ENCODE results near the gene NT5C1A. TPM values are rescaled to one million over a fixed set of nuclear protein-coding genes. Genes with fewer than 3 reads are reported as not detected.

Gene NT5C1A
- polyA plus RNA-seq, 2 of the 4 experiments (the other 2 are of a cell fraction) = not detected

DNA sequence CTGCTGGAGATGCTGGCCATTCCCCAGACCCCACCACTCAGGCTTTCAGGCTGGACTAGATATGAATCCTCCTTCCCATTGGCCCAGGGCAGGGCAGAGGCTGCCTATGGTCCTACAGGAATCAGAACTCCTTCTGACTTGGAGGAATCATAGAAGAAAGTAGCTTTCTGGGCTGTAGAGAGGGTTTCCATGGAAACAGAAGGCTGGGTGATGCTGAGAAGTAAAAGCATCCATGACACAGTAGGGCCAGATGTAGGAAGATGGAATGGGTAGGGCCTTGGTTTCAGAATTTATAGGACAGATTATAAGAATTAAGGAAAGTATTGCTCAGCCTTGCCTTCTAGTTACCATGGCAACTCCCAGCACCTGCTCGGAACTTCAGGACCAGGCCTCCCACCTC lies 9.0 kb downstream of the NT5C1A start:
- no peak for FAIRE-seq
- Histone ChIP-seq H3K4me1 (no peaks in the 10 kb centered on the region), H3K4me3 (no peak overlapping the region), H3K27ac (no peak overlapping the region), H3K4me2 (no peak overlapping the region), H3K9me3 (no peaks in the 10 kb centered on the region)
- ChIA-PET POLR2A (no interaction called here), CTCF (interaction anchor here (1.7 kb wide), 1 partner anchor 9 kb away, joined by 6 read pairs; no protein-coding TSS in a partner anchor)
- no peak for DNase-seq (ENCODE audit: low read depth in 1 of 2, low spot score in 1 of 2)
- WGBS (ENCODE audit: missing lambda C conversion rate) = 87% methylated on average over 1 of the region's 1 CpG
- TF ChIP-seq, protein P1, sequence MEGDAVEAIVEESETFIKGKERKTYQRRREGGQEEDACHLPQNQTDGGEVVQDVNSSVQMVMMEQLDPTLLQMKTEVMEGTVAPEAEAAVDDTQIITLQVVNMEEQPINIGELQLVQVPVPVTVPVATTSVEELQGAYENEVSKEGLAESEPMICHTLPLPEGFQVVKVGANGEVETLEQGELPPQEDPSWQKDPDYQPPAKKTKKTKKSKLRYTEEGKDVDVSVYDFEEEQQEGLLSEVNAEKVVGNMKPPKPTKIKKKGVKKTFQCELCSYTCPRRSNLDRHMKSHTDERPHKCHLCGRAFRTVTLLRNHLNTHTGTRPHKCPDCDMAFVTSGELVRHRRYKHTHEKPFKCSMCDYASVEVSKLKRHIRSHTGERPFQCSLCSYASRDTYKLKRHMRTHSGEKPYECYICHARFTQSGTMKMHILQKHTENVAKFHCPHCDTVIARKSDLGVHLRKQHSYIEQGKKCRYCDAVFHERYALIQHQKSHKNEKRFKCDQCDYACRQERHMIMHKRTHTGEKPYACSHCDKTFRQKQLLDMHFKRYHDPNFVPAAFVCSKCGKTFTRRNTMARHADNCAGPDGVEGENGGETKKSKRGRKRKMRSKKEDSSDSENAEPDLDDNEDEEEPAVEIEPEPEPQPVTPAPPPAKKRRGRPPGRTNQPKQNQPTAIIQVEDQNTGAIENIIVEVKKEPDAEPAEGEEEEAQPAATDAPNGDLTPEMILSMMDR (IDR thresholded peaks at IDR 0.05) = no peak
- TF ChIP-seq BCL3 (IDR thresholded peaks at IDR 0.05) (no peak), RCOR1 (IDR thresholded peaks at IDR 0.05; ENCODE audit: low read depth, low read length) (no peak)
- no peak for ATAC-seq

DNA sequence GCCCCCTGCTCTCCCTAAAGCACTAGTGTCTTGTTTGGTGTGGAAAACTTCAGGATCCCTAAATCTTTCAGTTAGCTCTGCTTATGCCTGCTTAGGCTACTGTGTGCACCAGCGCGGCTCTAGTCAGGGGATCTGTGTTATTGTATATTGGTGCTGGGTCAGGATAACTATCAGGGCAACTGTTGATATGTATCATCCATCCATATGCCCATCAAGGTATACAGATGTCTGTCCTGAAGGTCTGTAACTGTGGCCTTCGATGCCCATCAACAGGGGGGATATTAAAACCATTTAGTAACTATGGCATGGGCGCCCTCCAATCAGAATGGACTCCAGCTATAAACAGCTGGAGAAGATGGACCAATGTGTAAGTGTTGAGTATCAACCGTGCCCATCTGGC lies 12.4 kb downstream of the NT5C1A start:
- ChIA-PET POLR2A (interaction anchor here (1.2 kb wide), 1 partner anchor 79 kb away, joined by 5 read pairs; the partner anchor contains the start of gene PPIE), CTCF (interaction anchor here (0.6 to 10.0 kb wide), 7 partner anchors 10 to 60 kb away, joined by 3 to 143 read pairs (median 4); partner anchors contain the start of gene NT5C1A)
- no peak for FAIRE-seq
- Histone ChIP-seq H3K9me3 (no peaks in the 10 kb centered on the region), H3K4me2 (no peak overlapping the region), H3K4me1 (no peaks in the 10 kb centered on the region), H3K4me3 (no peak overlapping the region), H3K27ac (no peak overlapping the region)
- 17% methylated on average over 3 of the region's 5 CpGs for WGBS (ENCODE audit: missing lambda C conversion rate)
- no peak for DNase-seq (ENCODE audit: low read depth in 1 of 2, low spot score in 1 of 2)
- TF ChIP-seq RNF2 (IDR thresholded peaks at IDR 0.05; ENCODE audit: borderline replicate concordance, low read depth) = no peak
- TF ChIP-seq ZNF302 (CRISPR knock-in tag; IDR thresholded peaks at IDR 0.05) = no peak
- TF ChIP-seq TFCP2L1 (CRISPR knock-in tag; IDR thresholded peaks at IDR 0.05) = no peak
- TF ChIP-seq ZC3H11A (IDR thresholded peaks at IDR 0.05) = no peak
- no peak for ATAC-seq

DNA sequence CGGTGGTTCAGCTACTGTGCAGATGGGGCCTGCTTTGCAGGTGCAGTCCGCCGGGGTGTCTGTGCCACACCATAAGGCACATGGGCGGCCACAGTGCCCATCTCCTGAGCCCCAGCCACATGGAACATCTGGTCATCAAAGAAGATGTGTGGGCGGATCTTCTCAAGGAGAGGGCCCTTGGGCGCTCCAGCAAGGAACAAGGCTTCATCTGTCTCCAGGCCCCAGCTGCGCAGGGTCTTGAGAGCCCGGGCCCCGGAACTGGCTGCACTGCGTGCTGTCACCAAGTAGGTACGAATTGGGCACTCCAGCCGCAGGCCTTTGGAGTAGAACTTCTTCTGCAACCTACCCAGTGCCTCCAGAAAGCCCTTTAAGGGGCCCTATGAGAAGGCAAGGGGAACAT lies 12.8 kb downstream of the NT5C1A start:
- Histone ChIP-seq H3K4me1 (no peaks in the 10 kb centered on the region), H3K27ac (no peak overlapping the region), H3K4me2 (no peak overlapping the region), H3K9me3 (no peaks in the 10 kb centered on the region), H3K4me3 (no peak overlapping the region)
- ATAC-seq (no peak), FAIRE-seq (no peak), DNase-seq (ENCODE audit: low read depth in 1 of 2, low spot score in 1 of 2) (no peak)
- ChIA-PET POLR2A (interaction anchor here (1.2 kb wide), 1 partner anchor 80 kb away, joined by 5 read pairs; the partner anchor contains the start of gene PPIE), CTCF (interaction anchor here (0.6 to 10.0 kb wide), 11 partner anchors 11 to 98 kb away, joined by 3 to 143 read pairs (median 5); partner anchors contain the start of gene NT5C1A)
- TF ChIP-seq BCL3 (IDR thresholded peaks at IDR 0.05) (no peak), HOXB5 (CRISPR knock-in tag; IDR thresholded peaks at IDR 0.05) (no peak), REST (IDR thresholded peaks at IDR 0.05) (no peak), POLR2A (IDR thresholded peaks at IDR 0.05; ENCODE audit: low read length) (no peak), PBX3 (IDR thresholded peaks at IDR 0.05) (no peak), HEYL (CRISPR knock-in tag; IDR thresholded peaks at IDR 0.05) (no peak)
- TF ChIP-seq, protein P2, sequence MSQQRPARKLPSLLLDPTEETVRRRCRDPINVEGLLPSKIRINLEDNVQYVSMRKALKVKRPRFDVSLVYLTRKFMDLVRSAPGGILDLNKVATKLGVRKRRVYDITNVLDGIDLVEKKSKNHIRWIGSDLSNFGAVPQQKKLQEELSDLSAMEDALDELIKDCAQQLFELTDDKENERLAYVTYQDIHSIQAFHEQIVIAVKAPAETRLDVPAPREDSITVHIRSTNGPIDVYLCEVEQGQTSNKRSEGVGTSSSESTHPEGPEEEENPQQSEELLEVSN (IDR thresholded peaks at IDR 0.05; ENCODE audit: borderline replicate concordance, low read depth) = no peak
- TF ChIP-seq, protein P3, sequence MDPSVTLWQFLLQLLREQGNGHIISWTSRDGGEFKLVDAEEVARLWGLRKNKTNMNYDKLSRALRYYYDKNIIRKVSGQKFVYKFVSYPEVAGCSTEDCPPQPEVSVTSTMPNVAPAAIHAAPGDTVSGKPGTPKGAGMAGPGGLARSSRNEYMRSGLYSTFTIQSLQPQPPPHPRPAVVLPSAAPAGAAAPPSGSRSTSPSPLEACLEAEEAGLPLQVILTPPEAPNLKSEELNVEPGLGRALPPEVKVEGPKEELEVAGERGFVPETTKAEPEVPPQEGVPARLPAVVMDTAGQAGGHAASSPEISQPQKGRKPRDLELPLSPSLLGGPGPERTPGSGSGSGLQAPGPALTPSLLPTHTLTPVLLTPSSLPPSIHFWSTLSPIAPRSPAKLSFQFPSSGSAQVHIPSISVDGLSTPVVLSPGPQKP (IDR thresholded peaks at IDR 0.05; ENCODE audit: low read depth, low read length) = no peak
- 40% methylated on average over 1 of the region's 12 CpGs for WGBS (ENCODE audit: missing lambda C conversion rate)
